Measurements from ENCODE around the gene RFC4. TPM values are rescaled to one million over a fixed set of nuclear protein-coding genes. Genes with fewer than 3 reads are reported as not detected.

Gene RFC4
- total and polyA plus RNA-seq, 2 of the 13 experiments (the other 11 are each of a cell fraction or from before 2014, with no cell fraction given), result 18.5 to 103 TPM

DNA sequence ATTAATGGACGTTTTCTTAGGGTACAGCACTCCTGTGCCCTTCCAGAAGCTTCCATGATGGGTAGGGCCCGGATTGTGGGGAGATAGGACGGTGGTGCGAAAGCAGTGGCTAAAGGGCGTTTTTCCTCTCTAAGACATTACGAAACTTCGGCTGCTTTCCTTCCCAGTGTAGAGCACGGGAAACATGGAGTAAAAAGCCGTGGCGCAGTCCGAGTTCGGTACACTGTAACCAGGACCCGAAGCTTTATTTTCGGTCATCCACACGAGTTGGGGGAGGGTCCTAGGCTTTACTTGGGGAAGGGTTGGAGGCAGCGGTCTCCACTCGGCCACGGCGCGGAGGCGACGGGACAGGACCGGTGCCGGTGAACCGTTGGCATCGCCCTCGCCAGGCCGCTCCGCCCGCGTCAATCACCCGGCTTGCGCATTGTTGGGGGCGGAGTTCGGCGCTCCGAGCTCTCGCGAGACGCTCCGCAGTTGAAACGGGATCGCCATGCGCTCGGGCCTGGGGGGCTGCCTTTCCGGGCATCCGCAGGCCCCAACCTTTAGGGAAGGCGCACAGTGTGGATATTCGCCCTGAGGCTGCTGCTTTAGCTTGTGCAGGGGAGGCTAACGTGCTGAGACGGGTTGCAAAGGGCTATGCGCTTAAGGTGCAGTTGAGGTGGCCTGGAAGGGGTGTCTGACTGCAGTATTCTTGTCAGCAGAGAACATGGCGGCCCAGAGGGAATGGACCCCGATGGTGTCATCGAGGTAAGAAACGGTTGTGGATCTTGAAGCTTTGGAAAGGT lies 22.4 kb downstream of the RFC4 start (continued):
- TF ChIP-seq NR2F6 (IDR thresholded peaks at IDR 0.05), result no peak
- TF ChIP-seq NR2F6 (CRISPR knock-in tag; IDR thresholded peaks at IDR 0.05), result no peak; the same call in none of the 2 replicates
- TF ChIP-seq IKZF4 (CRISPR knock-in tag; IDR thresholded peaks at IDR 0.05; ENCODE audit: borderline replicate concordance, low read depth, not compliant biosample characterization), result no peak
- 0 out of 2 replicates have a peak, but pooled peaks have one; percentile 5 for TF ChIP-seq SP2 (CRISPR knock-in tag; IDR thresholded peaks at IDR 0.05)
- TF ChIP-seq ZNF337 (CRISPR knock-in tag; IDR thresholded peaks at IDR 0.05; ENCODE audit: borderline replicate concordance, low read depth), result 0 out of 2 replicates have a peak, but pooled peaks have one; percentile 23
- TF ChIP-seq CENPT (CRISPR knock-in tag; IDR thresholded peaks at IDR 0.05; ENCODE audit: low read depth), result no peak
- no peak; the same call in 1 of the 2 replicates for TF ChIP-seq MEF2D (CRISPR knock-in tag; IDR thresholded peaks at IDR 0.05)
- TF ChIP-seq, protein P1, sequence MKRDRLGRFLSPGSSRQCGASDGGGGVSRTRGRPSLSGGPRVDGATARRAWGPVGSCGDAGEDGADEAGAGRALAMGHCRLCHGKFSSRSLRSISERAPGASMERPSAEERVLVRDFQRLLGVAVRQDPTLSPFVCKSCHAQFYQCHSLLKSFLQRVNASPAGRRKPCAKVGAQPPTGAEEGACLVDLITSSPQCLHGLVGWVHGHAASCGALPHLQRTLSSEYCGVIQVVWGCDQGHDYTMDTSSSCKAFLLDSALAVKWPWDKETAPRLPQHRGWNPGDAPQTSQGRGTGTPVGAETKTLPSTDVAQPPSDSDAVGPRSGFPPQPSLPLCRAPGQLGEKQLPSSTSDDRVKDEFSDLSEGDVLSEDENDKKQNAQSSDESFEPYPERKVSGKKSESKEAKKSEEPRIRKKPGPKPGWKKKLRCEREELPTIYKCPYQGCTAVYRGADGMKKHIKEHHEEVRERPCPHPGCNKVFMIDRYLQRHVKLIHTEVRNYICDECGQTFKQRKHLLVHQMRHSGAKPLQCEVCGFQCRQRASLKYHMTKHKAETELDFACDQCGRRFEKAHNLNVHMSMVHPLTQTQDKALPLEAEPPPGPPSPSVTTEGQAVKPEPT (CRISPR knock-in tag; IDR thresholded peaks at IDR 0.05; ENCODE audit: low read depth), result no peak
- no peak for TF ChIP-seq RBAK (CRISPR knock-in tag; IDR thresholded peaks at IDR 0.05)
- no peak for TF ChIP-seq THYN1 (CRISPR knock-in tag; IDR thresholded peaks at IDR 0.05; ENCODE audit: borderline replicate concordance, low read depth)
- TF ChIP-seq ZC3H13 (CRISPR knock-in tag; IDR thresholded peaks at IDR 0.05), result no peak; the same call in 1 of the 2 replicates
- TF ChIP-seq HOXA9 (CRISPR knock-in tag; IDR thresholded peaks at IDR 0.05; ENCODE audit: borderline replicate concordance), result no peak
- TF ChIP-seq ZNF136 (CRISPR knock-in tag; IDR thresholded peaks at IDR 0.05; ENCODE audit: low read depth), result no peak
- TF ChIP-seq, protein P2, sequence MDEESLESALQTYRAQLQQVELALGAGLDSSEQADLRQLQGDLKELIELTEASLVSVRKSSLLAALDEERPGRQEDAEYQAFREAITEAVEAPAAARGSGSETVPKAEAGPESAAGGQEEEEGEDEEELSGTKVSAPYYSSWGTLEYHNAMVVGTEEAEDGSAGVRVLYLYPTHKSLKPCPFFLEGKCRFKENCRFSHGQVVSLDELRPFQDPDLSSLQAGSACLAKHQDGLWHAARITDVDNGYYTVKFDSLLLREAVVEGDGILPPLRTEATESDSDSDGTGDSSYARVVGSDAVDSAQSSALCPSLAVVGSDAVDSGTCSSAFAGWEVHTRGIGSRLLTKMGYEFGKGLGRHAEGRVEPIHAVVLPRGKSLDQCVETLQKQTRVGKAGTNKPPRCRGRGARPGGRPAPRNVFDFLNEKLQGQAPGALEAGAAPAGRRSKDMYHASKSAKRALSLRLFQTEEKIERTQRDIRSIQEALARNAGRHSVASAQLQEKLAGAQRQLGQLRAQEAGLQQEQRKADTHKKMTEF (CRISPR knock-in tag; IDR thresholded peaks at IDR 0.05), result no peak
- peak; percentile 48; the same call in 1 of the 2 replicates for TF ChIP-seq TBX2 (CRISPR knock-in tag; IDR thresholded peaks at IDR 0.05; ENCODE audit: borderline replicate concordance)
- no peak for TF ChIP-seq TP53 (CRISPR knock-in tag; conservative IDR thresholded peaks at IDR 0.05)
- TF ChIP-seq SRSF4 (IDR thresholded peaks at IDR 0.05; ENCODE audit: low read depth, low read length, poor library complexity, severe bottlenecking), result peak; percentile 91
- TF ChIP-seq SETDB1 (CRISPR knock-in tag; IDR thresholded peaks at IDR 0.05; ENCODE audit: borderline replicate concordance), result no peak
- no peak for TF ChIP-seq DPF2 (CRISPR knock-in tag; IDR thresholded peaks at IDR 0.05; ENCODE audit: borderline replicate concordance, low read depth)
- no peak for TF ChIP-seq KLF15 (CRISPR knock-in tag; IDR thresholded peaks at IDR 0.05; ENCODE audit: borderline replicate concordance)
- TF ChIP-seq, protein P3, sequence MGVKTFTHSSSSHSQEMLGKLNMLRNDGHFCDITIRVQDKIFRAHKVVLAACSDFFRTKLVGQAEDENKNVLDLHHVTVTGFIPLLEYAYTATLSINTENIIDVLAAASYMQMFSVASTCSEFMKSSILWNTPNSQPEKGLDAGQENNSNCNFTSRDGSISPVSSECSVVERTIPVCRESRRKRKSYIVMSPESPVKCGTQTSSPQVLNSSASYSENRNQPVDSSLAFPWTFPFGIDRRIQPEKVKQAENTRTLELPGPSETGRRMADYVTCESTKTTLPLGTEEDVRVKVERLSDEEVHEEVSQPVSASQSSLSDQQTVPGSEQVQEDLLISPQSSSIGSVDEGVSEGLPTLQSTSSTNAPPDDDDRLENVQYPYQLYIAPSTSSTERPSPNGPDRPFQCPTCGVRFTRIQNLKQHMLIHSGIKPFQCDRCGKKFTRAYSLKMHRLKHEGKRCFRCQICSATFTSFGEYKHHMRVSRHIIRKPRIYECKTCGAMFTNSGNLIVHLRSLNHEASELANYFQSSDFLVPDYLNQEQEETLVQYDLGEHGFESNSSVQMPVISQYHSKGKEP (CRISPR knock-in tag; IDR thresholded peaks at IDR 0.05), result no peak
- peak; percentile 77 for TF ChIP-seq SP5 (CRISPR knock-in tag; IDR thresholded peaks at IDR 0.05; ENCODE audit: borderline replicate concordance, low read depth)
- TF ChIP-seq, protein P4, sequence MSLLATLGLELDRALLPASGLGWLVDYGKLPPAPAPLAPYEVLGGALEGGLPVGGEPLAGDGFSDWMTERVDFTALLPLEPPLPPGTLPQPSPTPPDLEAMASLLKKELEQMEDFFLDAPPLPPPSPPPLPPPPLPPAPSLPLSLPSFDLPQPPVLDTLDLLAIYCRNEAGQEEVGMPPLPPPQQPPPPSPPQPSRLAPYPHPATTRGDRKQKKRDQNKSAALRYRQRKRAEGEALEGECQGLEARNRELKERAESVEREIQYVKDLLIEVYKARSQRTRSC (CRISPR knock-in tag; IDR thresholded peaks at IDR 0.05; ENCODE audit: low read depth), result peak; percentile 78; the same call in 1 of the 2 replicates
- TF ChIP-seq PTBP1 (IDR thresholded peaks at IDR 0.05; ENCODE audit: low read depth, low read length, poor library complexity, severe bottlenecking), result no peak

Measured in HepG2 (cell line).